HCT116 (cell line): ENCODE measurements around the gene EPHA6. TPM values are rescaled to one million over a fixed set of nuclear protein-coding genes. Genes with fewer than 3 reads are reported as not detected.

Experiments used
- ATAC-seq: fragments of 200-7000 bp; cut with Tn5 transposase; 2 replicates; pipeline ENCODE4 v1.9.1; 2020; ENCODE audit warnings: mild to moderate bottlenecking, moderate library complexity
- BruUV-seq: library from RNA; stranded (reverse); fragments of 400-500 nt; replicated peaks from 2 replicates; lab custom pipeline; 2021; lab: Mats Ljungman, UMichigan
- CTCF ChIA-PET: fragments of 300-600 bp; sonication (Branson Sonifier 250); formaldehyde crosslinking; loops from one replicate; lab custom pipeline; 2021; ENCODE audit warnings: antibody characterized with exemption; lab: Charles Lee
- POLR2A ChIA-PET: fragments of 300-600, 350-600 bp; sonication (Branson Sonifier 250); formaldehyde crosslinking; loops from one replicate; lab custom pipeline; 2021; ENCODE audit warnings: antibody characterized with exemption; lab: Charles Lee
- RAD21 ChIA-PET, 2 experiments: fragments of 300-600 bp; sonication (Branson Sonifier 250); formaldehyde crosslinking; loops; one replicate each; lab custom pipeline; 2023; ENCODE audit warnings: low total read pairs in 2 of 2; ENCODE audit not compliant: uncharacterized antibody in 2 of 2, unreplicated experiment in 2 of 2, low non-redundant PET in 1 of 2; lab: Charles Lee
- DNase-seq: peaks from one replicate; pipeline ENCODE4 v3.0.0-alpha.2; 2010; ENCODE audit warnings: low read depth, low spot score
- H2AFZ ChIP-seq: fragments of 200-600 bp; shearing (Covaris generic), sonication (generic); 2 replicates; pipeline ENCODE4 v1.6.1; 2017; ENCODE audit warnings: low read depth, mixed run types, mixed read lengths, antibody characterized with exemption, low read length; ENCODE audit not compliant: poor library complexity, severe bottlenecking
- H3K27ac ChIP-seq: 2 replicates; pipeline ENCODE4 v1.5.1; 2012; ENCODE audit warnings: low read depth, low read length
- H3K27me3 ChIP-seq: fragments of 200-600 bp; sonication (generic); 2 replicates; pipeline ENCODE4 v1.6.1; 2016; ENCODE audit warnings: mixed run types, low read length, mixed read lengths; ENCODE audit not compliant: insufficient read depth
- H3K36me3 ChIP-seq, 2 experiments: fragments of 200-500 bp in 1 of 2; fragments of 200-600 bp in 1 of 2; sonication (Bioruptor generic) in 1 of 2; sonication (generic) in 1 of 2; 2 replicates each; pipeline versions ENCODE4 v1.5.1 to v1.6.1; 2014 to 2016; ENCODE audit warnings: low read length in 2 of 2, inconsistent platforms in 1 of 2, mixed read lengths in 1 of 2, mixed run types in 1 of 2; ENCODE audit not compliant: insufficient read depth in 2 of 2, control insufficient read depth in 1 of 2
- H3K4me1 ChIP-seq, 2 experiments: fragments of 200-600 bp in 1 of 2; sonication (generic) in 1 of 2; 2 replicates each; pipeline versions ENCODE4 v1.5.1 to v1.6.1; 2012 to 2017; ENCODE audit warnings: low read length in 2 of 2, inconsistent platforms in 1 of 2, mild to moderate bottlenecking in 1 of 2, mixed read lengths in 1 of 2, mixed run types in 1 of 2, moderate library complexity in 1 of 2; ENCODE audit not compliant: insufficient read depth in 2 of 2, control insufficient read depth in 1 of 2
- H3K4me2 ChIP-seq: fragments of 200-600 bp; sonication (generic); 2 replicates; pipeline ENCODE4 v1.6.1; 2017; ENCODE audit warnings: mixed run types, low read length, mixed read lengths
- H3K4me3 ChIP-seq, 2 experiments: fragments of 200-600 bp in 1 of 2; sonication (generic) in 1 of 2; replicated peaks in 1 of 2; 2 replicates each; pipeline ENCODE4 v1.5.1; 2011 to 2016; ENCODE audit warnings: low read length in 2 of 2, control low read depth in 1 of 2, low read depth in 1 of 2, mild to moderate bottlenecking in 1 of 2, mixed read lengths in 1 of 2, mixed run types in 1 of 2
- H3K79me2 ChIP-seq: fragments of 200-600 bp; sonication (generic); 2 replicates; pipeline ENCODE4 v1.6.1; 2017; ENCODE audit warnings: mild to moderate bottlenecking, mixed run types, low read length, moderate library complexity, mixed read lengths; ENCODE audit not compliant: insufficient read depth
- H3K9ac ChIP-seq: fragments of 200-600 bp; sonication (generic); 2 replicates; pipeline ENCODE4 v1.6.1; 2016; ENCODE audit warnings: low read length, mixed read lengths
- H3K9me2 ChIP-seq: fragments of 200-600 bp; sonication (generic), shearing (Covaris generic); 2 replicates; pipeline ENCODE4 v1.6.1; 2017; ENCODE audit warnings: mixed run types, mild to moderate bottlenecking, moderate library complexity; ENCODE audit not compliant: insufficient read depth
- H3K9me3 ChIP-seq, 2 experiments: fragments of 200-500 bp in 1 of 2; fragments of 200-600 bp in 1 of 2; sonication (Bioruptor generic) in 1 of 2; sonication (generic) in 1 of 2; 2 replicates each; pipeline ENCODE4 v1.6.1; 2014 to 2017; ENCODE audit warnings: low read length in 2 of 2, mixed read lengths in 2 of 2, inconsistent platforms in 1 of 2, low read depth in 1 of 2, mild to moderate bottlenecking in 1 of 2, mixed run types in 1 of 2, moderate library complexity in 1 of 2; ENCODE audit not compliant: control insufficient read depth in 1 of 2, insufficient read depth in 1 of 2
- H4K20me1 ChIP-seq: fragments of 200-600 bp; sonication (generic), shearing (Covaris generic); 2 replicates; pipeline ENCODE4 v1.6.1; 2017; ENCODE audit warnings: mixed run types, mild to moderate bottlenecking, moderate library complexity; ENCODE audit not compliant: insufficient read depth
- CBX3 ChIP-seq: IDR thresholded peaks from 2 replicates; pipeline ENCODE4 v1.6.1; 2012; ENCODE audit warnings: low read depth
- CEBPB ChIP-seq: IDR thresholded peaks from 2 replicates; pipeline ENCODE4 v1.6.1; 2012; ENCODE audit warnings: low read depth
- EGR1 ChIP-seq: IDR thresholded peaks from 2 replicates; pipeline ENCODE4 v1.6.1; 2012; ENCODE audit warnings: low read depth
- ELF1 ChIP-seq: IDR thresholded peaks from 2 replicates; pipeline ENCODE4 v1.6.1; 2012; ENCODE audit warnings: low read depth, borderline replicate concordance
- EZH2phosphoT487 ChIP-seq: fragments of 200-600 bp; IDR thresholded peaks from 2 replicates; pipeline ENCODE4 v1.6.1; 2018; ENCODE audit warnings: antibody characterized with exemption, borderline replicate concordance
- JUND ChIP-seq: IDR thresholded peaks from 2 replicates; pipeline ENCODE4 v1.6.1; 2012
- POLR2A ChIP-seq: IDR thresholded peaks from 2 replicates; pipeline ENCODE4 v1.7.0; 2011; ENCODE audit warnings: borderline replicate concordance; ENCODE audit not compliant: insufficient read depth, insufficient read length; ENCODE audit errors: extremely low read depth
- RAD21 ChIP-seq: IDR thresholded peaks from 2 replicates; pipeline ENCODE4 v1.6.1; 2012; ENCODE audit warnings: low read depth, mild to moderate bottlenecking
- SIN3A ChIP-seq: IDR thresholded peaks from 2 replicates; pipeline ENCODE4 v1.6.1; 2012; ENCODE audit warnings: low read depth
- SP1 ChIP-seq: IDR thresholded peaks from 2 replicates; pipeline ENCODE4 v1.6.1; 2012; ENCODE audit warnings: low read depth
- SRF ChIP-seq: IDR thresholded peaks from 2 replicates; pipeline ENCODE4 v1.6.1; 2012; ENCODE audit warnings: low read depth
- TCF7L2 ChIP-seq: IDR thresholded peaks from 2 replicates; pipeline ENCODE4 v1.7.0; 2011; ENCODE audit warnings: borderline replicate concordance, inconsistent platforms; ENCODE audit not compliant: insufficient read depth, insufficient read length; ENCODE audit errors: extremely low read depth
- YY1 ChIP-seq: IDR thresholded peaks from 2 replicates; pipeline ENCODE4 v1.6.1; 2011; ENCODE audit warnings: low read length, low read depth, moderate library complexity, mild to moderate bottlenecking; ENCODE audit not compliant: insufficient replicate concordance; ENCODE audit errors: extremely low read depth
- ZFX ChIP-seq: fragments of 450-650 bp; IDR thresholded peaks from 2 replicates; pipeline ENCODE4 v1.6.1; 2017
- ZNF274 ChIP-seq: fragments of 200-500 bp; sonication (Bioruptor generic); IDR thresholded peaks from 2 replicates; pipeline ENCODE4 v1.6.1; 2014; ENCODE audit warnings: mild to moderate bottlenecking, low read depth, low read length, inconsistent platforms
- intact Hi-C: fragments of 100-400 bp; cut with micrococcal nuclease; formaldehyde crosslinking; loops from 2 replicates; pipeline ENCODE4 v1.10.0; 2022
- total RNA-seq: library from RNA; stranded (reverse); gene quantifications from one replicate; pipeline ENCODE4 v1.2.1, GENCODE V29; 2021; ENCODE audit not compliant: unreplicated experiment
- TF ChIP-seq, protein P1 (sequence below): IDR thresholded peaks from 2 replicates; pipeline ENCODE4 v1.6.1; 2011; ENCODE audit warnings: mild to moderate bottlenecking, low read length, moderate library complexity; ENCODE audit not compliant: insufficient replicate concordance; ENCODE audit errors: extremely low read depth
- TF ChIP-seq, protein P2 (sequence below): IDR thresholded peaks from 2 replicates; pipeline ENCODE4 v1.6.1; 2012
- TF ChIP-seq, protein P3 (sequence below), 3 experiments: fragments of 200-600 bp in 1 of 3; sonication (generic) in 1 of 3; IDR thresholded peaks in 2 of 3; conservative IDR thresholded peaks in 1 of 3; 2 replicates each; pipeline ENCODE4 v1.5.1; 2012 to 2017; ENCODE audit warnings: low read depth in 2 of 3, low read length in 2 of 3, antibody characterized with exemption in 1 of 3, borderline replicate concordance in 1 of 3, control low read depth in 1 of 3, mild to moderate bottlenecking in 1 of 3, mixed read lengths in 1 of 3, mixed run types in 1 of 3, moderate library complexity in 1 of 3; ENCODE audit not compliant: insufficient read depth in 1 of 3

EPHA6 gene
- total RNA-seq, 1 experiment from 2014 or later, result not detected

DNA sequence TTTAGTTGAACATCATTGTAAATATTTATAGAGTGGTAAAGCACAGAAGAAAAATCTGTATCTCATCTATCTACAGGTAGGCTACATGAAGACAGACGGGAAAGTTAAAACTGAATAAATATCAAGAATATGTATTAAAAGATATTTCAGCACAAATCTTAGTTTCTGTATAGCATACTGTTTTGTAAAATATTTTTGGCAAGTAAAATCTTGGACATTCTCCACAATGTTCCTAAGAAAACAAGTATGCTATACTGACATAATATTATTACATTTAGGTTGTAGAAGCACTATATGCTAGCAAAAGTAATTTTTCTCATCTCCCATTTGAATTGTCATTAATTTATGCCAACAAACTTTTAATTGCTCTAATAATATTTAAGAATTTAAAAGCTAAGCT is 623.7 kb downstream of the EPHA6 start:
- no peak for TF ChIP-seq ZNF274
- TF ChIP-seq YY1, result no peak
- TF ChIP-seq EZH2phosphoT487, result no peak
- TF ChIP-seq JUND, result no peak
- TF ChIP-seq SIN3A, result no peak
- TF ChIP-seq, protein P1, sequence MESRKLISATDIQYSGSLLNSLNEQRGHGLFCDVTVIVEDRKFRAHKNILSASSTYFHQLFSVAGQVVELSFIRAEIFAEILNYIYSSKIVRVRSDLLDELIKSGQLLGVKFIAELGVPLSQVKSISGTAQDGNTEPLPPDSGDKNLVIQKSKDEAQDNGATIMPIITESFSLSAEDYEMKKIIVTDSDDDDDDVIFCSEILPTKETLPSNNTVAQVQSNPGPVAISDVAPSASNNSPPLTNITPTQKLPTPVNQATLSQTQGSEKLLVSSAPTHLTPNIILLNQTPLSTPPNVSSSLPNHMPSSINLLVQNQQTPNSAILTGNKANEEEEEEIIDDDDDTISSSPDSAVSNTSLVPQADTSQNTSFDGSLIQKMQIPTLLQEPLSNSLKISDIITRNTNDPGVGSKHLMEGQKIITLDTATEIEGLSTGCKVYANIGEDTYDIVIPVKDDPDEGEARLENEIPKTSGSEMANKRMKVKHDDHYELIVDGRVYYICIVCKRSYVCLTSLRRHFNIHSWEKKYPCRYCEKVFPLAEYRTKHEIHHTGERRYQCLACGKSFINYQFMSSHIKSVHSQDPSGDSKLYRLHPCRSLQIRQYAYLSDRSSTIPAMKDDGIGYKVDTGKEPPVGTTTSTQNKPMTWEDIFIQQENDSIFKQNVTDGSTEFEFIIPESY, result no peak
- no peak for TF ChIP-seq ELF1
- no peak for TF ChIP-seq SRF
- TF ChIP-seq ZFX, result no peak
- TF ChIP-seq, protein P2, sequence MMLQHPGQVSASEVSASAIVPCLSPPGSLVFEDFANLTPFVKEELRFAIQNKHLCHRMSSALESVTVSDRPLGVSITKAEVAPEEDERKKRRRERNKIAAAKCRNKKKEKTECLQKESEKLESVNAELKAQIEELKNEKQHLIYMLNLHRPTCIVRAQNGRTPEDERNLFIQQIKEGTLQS, result no peak
- TF ChIP-seq EGR1, result no peak
- no peak for TF ChIP-seq CEBPB
- TF ChIP-seq POLR2A, result no peak
- no peak for TF ChIP-seq TCF7L2
- TF ChIP-seq CBX3, result no peak
- TF ChIP-seq SP1, result no peak
- TF ChIP-seq, protein P3, sequence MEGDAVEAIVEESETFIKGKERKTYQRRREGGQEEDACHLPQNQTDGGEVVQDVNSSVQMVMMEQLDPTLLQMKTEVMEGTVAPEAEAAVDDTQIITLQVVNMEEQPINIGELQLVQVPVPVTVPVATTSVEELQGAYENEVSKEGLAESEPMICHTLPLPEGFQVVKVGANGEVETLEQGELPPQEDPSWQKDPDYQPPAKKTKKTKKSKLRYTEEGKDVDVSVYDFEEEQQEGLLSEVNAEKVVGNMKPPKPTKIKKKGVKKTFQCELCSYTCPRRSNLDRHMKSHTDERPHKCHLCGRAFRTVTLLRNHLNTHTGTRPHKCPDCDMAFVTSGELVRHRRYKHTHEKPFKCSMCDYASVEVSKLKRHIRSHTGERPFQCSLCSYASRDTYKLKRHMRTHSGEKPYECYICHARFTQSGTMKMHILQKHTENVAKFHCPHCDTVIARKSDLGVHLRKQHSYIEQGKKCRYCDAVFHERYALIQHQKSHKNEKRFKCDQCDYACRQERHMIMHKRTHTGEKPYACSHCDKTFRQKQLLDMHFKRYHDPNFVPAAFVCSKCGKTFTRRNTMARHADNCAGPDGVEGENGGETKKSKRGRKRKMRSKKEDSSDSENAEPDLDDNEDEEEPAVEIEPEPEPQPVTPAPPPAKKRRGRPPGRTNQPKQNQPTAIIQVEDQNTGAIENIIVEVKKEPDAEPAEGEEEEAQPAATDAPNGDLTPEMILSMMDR (IDR thresholded peaks at IDR 0.05 in 2 of 3, conservative IDR thresholded peaks at IDR 0.05 in 1 of 3; ENCODE audit: borderline replicate concordance in 1 of 3, insufficient read depth in 1 of 3, low read depth in 2 of 3, low read length in 2 of 3), result no peak
- no peak for TF ChIP-seq RAD21
- Histone ChIP-seq H3K27ac (no peak overlapping the region), H3K36me3 (no peaks in the 10 kb centered on the region), H2AFZ (no peak overlapping the region), H3K4me1 (no peaks in the 10 kb centered on the region), H3K9me2 (no peaks in the 10 kb centered on the region), H4K20me1 (no peaks in the 10 kb centered on the region), H3K9ac (no peak overlapping the region), H3K27me3 (no peaks in the 10 kb centered on the region), H3K79me2 (no peaks in the 10 kb centered on the region), H3K4me3 (no peak overlapping the region), H3K9me3 (no peaks in the 10 kb centered on the region), H3K4me2 (no peak overlapping the region)
- ChIA-PET CTCF (no interaction called here), POLR2A (no interaction called here), RAD21 (no interaction called here)
- no TSS peak for BruUV-seq
- DNase-seq (no peak), ATAC-seq (no peak)
- intact Hi-C loops, result no loop called here
